ENCODE results near the gene MSGN1.

DNA sequence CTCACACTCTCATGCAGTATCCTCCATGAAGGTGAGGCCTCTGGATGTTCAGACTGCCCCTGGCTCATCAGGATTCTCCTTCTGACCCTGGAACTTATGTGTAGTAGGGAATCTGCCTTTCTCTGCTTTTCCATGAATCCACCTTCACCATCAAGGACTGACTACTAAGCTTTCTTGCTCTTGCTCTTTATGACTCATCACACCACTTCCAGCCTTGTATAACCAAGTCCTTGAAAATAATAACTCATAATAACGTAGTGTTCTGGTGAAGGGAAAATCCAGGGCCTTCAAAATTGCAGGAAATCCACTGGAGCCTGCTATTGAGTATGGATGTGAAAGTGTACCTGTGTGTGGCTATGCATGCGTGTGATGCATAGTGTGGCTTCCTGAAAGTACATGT is 50.9 kb downstream of the MSGN1 start:
- no peak for TF ChIP-seq POLR2AphosphoS5 (IDR thresholded peaks at IDR 0.05; ENCODE audit: borderline replicate concordance, low read depth, low read length)
- TF ChIP-seq EZH2 (IDR thresholded peaks at IDR 0.05): no peak
- no peak for TF ChIP-seq FOXP2 (optimal IDR thresholded peaks at IDR 0.05; ENCODE audit: control extremely low read depth, extremely low read length, insufficient read depth)

Measured in SK-N-MC (cell line).